GM11168 (cell line): ENCODE measurements around the gene ACTMAP.

ENCODE experiments used
- in situ Hi-C: fragments of 300-500 bp; cut with MboI; formaldehyde crosslinking; loops from one replicate; pipeline ENCODE4 v1.12.0; 2022; ENCODE audit warnings: low sequenced_read_pairs; ENCODE audit not compliant: unreplicated experiment

Gene ACTMAP

DNA sequence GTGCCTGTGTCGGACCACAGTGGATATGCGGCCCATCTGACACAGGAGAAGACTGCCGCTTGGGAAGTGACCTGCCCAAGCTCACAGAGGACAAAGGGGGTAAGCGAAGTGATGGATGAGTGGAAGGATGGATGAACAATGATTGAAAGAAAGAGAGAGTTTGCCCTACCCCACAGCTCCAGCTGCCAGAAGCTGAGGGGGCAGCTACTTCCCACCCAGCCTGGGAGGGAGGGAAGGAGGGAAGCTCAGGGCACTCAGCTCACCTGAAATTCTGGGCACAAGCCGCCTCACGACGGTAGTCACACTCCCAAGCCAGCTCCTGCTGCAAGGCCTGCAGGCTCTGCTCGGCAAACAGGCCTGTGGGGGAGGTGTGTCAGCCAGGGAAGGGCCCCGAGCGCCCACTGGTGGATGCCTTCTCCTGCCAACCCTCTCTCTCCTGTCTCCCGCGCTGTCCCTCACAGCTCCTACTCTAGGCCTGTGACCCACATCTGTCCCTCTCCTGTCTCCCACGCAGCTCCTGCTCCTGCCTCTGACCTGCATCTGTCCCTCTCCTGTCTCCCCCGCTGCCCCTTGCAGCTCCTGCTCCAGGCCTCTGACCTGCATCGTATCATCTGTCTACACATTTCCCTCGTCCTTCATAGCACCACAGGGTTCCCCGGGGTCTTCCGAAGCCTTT is 47.8 kb downstream of the ACTMAP start:
- in situ Hi-C loops: no loop called here

DNA sequence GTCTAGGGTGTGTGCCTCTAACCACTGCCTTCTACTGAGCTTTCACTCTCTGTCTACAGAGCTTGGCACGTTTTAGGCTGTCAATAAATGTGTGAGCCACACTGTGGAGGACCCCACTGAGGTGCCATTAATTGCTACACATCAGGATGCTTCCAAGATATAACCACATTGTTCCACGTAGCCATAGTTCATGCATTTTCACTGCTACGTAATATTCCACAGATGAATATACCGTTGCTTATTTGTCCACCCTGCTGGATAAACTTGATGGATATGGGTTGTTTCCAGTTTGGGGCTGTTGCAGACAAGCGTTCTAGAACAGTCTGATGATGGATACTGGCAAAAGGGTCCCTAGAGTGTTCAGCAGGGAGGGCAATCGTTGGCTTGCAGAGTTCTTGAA is 48.5 kb downstream of the ACTMAP start:
- in situ Hi-C loops: no loop called here

DNA sequence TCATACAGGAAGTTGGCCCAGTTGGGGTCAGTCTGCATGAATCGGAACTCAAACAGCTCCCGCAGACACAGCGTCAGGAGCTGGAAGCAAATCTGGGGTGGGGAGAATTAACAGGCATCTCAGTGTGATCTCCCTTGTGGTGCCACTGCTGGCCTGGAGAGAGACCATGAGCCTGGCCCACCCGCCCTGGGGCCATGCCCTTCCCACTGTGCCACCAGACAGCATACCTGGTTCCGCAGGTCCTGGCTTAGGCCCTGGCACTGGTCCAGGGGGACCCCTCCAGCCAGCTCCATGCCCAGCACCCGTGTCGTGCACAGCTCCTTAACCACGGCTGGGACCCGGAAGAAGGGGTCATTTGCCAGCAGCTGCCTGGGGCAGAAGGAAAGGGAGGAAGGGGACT is 50.2 kb downstream of the ACTMAP start:
- in situ Hi-C loops: no loop called here

DNA sequence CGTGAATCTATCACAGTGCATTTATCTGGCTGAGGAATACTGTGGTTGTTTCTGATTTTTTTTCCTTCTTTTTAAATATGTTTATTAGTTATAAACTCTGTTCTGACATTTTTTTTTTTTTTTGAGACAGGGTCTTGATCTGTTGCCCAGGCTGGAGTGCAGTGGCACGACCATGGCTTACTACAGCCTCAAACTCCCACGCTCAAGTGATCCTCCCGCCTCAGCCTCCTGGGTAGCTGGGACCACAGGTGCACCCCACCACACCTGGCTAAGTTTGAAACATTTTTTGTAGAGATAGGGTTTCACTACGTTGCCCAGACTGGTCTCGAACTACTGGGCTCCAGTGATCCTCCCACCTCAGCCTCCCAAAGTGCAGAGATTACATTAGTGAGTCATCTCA is 53.3 kb downstream of the ACTMAP start:
- in situ Hi-C loops: no loop called here

DNA sequence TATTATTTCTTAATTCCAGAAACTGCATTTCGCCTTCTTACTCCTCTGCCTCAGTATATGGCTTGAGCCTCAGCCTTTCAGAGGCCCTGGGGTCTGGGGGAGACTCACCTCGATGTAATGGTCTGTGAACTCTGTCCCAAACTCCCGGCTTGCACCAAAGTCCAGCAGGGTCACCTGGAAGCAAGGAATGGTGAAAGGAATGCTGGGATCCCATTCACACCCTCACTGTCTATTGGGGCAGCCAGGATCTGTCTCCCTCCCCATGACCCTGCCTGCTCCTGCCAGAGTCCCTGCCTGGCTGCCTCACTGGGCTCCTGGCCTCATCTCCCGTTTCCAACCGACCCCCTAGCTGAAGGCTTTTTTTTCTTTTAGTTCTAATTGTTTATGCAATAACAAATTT is 54.4 kb downstream of the ACTMAP start:
- in situ Hi-C loops: no loop called here

DNA sequence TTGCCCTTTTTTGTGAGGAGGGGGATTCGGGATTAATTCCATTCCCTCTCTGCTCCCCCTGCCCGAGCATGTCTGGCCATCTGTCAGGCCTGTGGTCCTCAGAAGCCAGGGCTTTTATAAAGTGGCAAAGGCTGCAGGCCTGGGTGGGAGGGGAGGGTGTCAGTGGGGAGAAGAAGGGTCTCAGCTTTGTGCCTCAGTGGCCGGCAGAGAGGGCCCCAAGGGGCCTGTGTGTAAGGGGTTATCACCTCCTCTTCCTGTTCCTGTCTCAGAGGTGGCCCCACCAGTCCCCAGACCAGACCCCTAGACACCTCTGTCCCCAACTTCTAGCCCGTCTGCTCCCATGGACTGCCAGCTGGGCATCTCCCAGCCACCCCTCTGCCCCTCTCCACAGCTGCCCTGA is 56.4 kb downstream of the ACTMAP start:
- in situ Hi-C loops: no loop called here

DNA sequence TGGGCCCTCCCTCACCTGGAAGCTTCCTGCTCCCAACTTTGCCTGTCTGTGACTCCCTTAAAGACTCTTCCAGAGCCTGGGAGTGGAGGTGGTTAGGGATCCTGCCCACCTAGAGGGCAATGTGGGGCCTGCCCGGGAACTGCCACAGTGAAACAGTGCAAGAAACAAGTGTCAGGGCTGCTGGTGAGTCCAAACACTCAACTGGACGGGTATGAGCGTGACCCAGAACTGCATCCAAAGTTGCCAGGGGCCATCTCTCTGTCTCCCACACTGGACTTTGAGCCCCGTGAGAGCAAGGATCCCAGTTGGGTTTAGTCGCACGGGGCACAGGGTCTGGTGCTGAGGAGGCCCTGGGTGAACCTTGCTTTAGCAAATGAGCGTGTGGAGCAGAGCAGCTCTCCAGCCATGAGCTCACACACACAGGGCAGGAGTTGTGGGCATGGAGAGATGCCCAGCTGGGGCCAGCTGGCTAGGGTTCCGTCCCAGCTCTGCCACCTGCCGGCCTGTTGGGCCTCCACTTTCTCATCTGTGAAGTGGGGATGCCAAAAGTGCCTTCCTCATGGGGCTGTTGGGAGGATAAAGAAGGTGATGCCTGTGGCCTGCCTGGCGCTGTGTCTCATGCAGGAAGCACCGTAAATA is 57.0 kb downstream of the ACTMAP start:
- in situ Hi-C loops: no loop called here

DNA sequence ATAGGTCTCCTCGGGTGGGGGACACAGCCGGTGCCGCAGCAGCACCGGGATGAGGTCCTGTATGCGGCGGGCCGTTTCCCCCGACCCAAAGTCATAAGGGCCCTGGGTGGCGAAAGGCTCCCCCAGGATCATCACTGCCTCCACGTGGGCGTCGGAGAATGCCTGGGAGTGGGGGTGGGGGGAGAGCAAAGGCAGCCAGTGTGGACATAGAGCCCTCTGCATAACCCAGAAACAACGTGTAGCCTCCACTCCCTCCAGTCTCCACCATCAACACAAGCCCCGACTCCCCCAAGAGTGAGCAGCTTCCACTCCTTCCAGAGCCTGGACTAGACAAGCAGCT is 58.1 kb downstream of the ACTMAP start:
- in situ Hi-C loops: no loop called here

DNA sequence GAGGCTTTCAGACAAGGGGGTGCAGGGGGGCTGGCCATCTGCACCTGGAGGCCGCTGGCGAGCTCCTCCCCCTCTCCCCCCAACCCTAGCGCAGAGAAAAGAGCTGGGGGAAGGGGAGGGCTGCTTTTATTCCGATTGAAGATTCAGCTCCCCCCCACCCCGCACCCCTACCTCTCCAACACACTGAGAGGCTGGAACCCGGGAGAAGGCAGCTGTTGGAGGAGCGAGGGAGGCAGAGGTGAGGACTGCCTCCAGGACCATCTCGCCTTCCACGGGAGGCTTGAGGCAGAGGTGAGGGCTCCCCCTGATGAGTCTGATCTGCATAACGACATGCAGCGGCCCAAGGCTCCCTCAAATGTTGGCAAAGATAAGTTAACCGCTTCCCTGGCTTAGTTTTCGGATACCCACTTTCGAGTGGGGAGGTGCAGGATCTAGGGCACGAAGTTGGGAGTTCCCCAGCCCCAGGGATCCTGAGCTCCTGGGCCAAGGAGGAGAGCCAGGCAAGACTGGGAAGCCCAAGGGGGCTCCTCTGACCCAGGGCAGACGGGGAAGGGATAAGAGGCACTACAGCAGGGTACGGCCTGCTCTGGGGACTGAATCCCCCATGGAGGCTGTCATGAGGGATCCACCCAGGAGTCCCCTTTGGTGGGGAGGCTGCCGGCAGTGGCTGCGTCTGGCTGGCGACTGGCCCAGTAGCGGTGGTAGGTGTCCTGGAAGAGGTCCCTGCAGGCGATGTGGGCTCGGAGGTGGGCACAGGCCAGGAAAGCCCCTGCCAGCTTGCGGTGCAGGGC is 58.7 kb downstream of the ACTMAP start:
- in situ Hi-C loops: no loop called here
